HG03280 (cell line): Measurements from ENCODE around the gene ADGRD1.

Source experiments
- ATAC-seq: cut with Tn5 transposase; IDR thresholded peaks from one replicate; pipeline ENCODE4 v1.9.1; 2021; ENCODE audit warnings: mild to moderate bottlenecking, moderate library complexity; ENCODE audit not compliant: unreplicated experiment

The ADGRD1 gene

GRCh38 chr12:131020326-131021153 is 66.8 kb downstream of the ADGRD1 start:
- no peak for ATAC-seq

GRCh38 chr12:131021154-131021541 is 67.4 kb downstream of the ADGRD1 start:
- no peak for ATAC-seq

- ATAC-seq: no peak
Measured at GRCh38 chr12:131024026-131024425, 70.3 kb downstream of the ADGRD1 start.

- no peak for ATAC-seq
Measured at GRCh38 chr12:131024721-131025120, 71.0 kb downstream of the ADGRD1 start.

GRCh38 chr12:131025234-131025633 is 71.5 kb downstream of the ADGRD1 start:
- no peak for ATAC-seq

GRCh38 chr12:131025939-131026702 is 72.4 kb downstream of the ADGRD1 start:
- ATAC-seq: no peak

GRCh38 chr12:131026754-131027153 is 73.0 kb downstream of the ADGRD1 start:
- no peak for ATAC-seq

GRCh38 chr12:131027264-131027663 is 73.6 kb downstream of the ADGRD1 start:
- ATAC-seq: no peak

GRCh38 chr12:131027876-131028586 is 74.3 kb downstream of the ADGRD1 start:
- no peak for ATAC-seq

- ATAC-seq: no peak
Measured at GRCh38 chr12:131028587-131029338, 75.1 kb downstream of the ADGRD1 start.

GRCh38 chr12:131030472-131031328 is 77.0 kb downstream of the ADGRD1 start:
- ATAC-seq: no peak

- ATAC-seq: no peak
Measured at GRCh38 chr12:131032082-131032750, 78.5 kb downstream of the ADGRD1 start.

GRCh38 chr12:131033486-131033885 is 79.8 kb downstream of the ADGRD1 start:
- no peak for ATAC-seq

- ATAC-seq: no peak
Measured at GRCh38 chr12:131033886-131034482, 80.3 kb downstream of the ADGRD1 start.

GRCh38 chr12:131034631-131035244 is 81.0 kb downstream of the ADGRD1 start:
- ATAC-seq: no peak

- no peak for ATAC-seq
Measured at GRCh38 chr12:131035245-131035681, 81.6 kb downstream of the ADGRD1 start.

- ATAC-seq: no peak
Measured at GRCh38 chr12:131038159-131038558, 84.5 kb downstream of the ADGRD1 start.
